ENCODE data around the gene SLC12A8.

Gene SLC12A8

GRCh38 chr3:125214738-125215137, 2.2 kb upstream of the SLC12A8 start:
- no peak for DNase-seq

GRCh38 chr3:125213946-125214542, 1.5 kb upstream of the SLC12A8 start:
- DNase-seq = no peak

GRCh38 chr3:125213364-125213755, 812 bp upstream of the SLC12A8 start:
- no peak for DNase-seq

- no peak for DNase-seq
Measured at GRCh38 chr3:125212091-125212508, 448 bp downstream of the SLC12A8 start.

- DNase-seq = no peak
Measured at GRCh38 chr3:125211523-125212090, 941 bp downstream of the SLC12A8 start.

- DNase-seq = no peak
Measured at GRCh38 chr3:125207949-125208568, 4.5 kb downstream of the SLC12A8 start.

- DNase-seq = no peak
Measured at GRCh38 chr3:125207507-125207906, 5.0 kb downstream of the SLC12A8 start.

- DNase-seq = no peak
Measured at GRCh38 chr3:125206934-125207333, 5.6 kb downstream of the SLC12A8 start.

GRCh38 chr3:125203731-125204130, 8.8 kb downstream of the SLC12A8 start:
- DNase-seq = no peak

- no peak for DNase-seq
Measured at GRCh38 chr3:125202197-125202596, 10.4 kb downstream of the SLC12A8 start.

- no peak for DNase-seq
Measured at GRCh38 chr3:125200731-125201139, 11.8 kb downstream of the SLC12A8 start.

GRCh38 chr3:125194849-125195601, 17.5 kb downstream of the SLC12A8 start:
- DNase-seq = no peak

- no peak for DNase-seq
Measured at GRCh38 chr3:125194061-125194848, 18.3 kb downstream of the SLC12A8 start.

- no peak for DNase-seq
Measured at GRCh38 chr3:125192190-125193035, 20.1 kb downstream of the SLC12A8 start.

GRCh38 chr3:125191730-125192129, 20.8 kb downstream of the SLC12A8 start:
- DNase-seq = no peak

GRCh38 chr3:125191256-125191655, 21.3 kb downstream of the SLC12A8 start:
- DNase-seq = no peak

- no peak for DNase-seq
Measured at GRCh38 chr3:125190786-125191185, 21.8 kb downstream of the SLC12A8 start.

GRCh38 chr3:125189378-125190165, 23.0 kb downstream of the SLC12A8 start:
- no peak for DNase-seq

- DNase-seq = no peak
Measured at GRCh38 chr3:125188955-125189354, 23.6 kb downstream of the SLC12A8 start.

GRCh38 chr3:125187599-125187910, 25.0 kb downstream of the SLC12A8 start:
- no peak for DNase-seq
